ENCODE measurements around the gene COX10.
"Not testable (repeated sequence)": the region's sequence is repeated elsewhere in the genome, so short reads cannot be mapped to it uniquely, and the experiment has no call there.

The COX10 gene

GRCh38 chr17:14069251-14070021, at the start of gene COX10:
TSS of gene COX10 (plus strand) at chr17:14069504. CDS start at chr17:14069606, 102 bp downstream.
- peak within 1 kb of the TSS; percentile 94 for H3K27ac Mint-ChIP-seq
- DNase-seq (ENCODE audit: low spot score in 2 of 2) (peak; percentile 74 to 77), ATAC-seq (ENCODE audit: low read depth) (peak; percentile 98)
- H3K36me3 Mint-ChIP-seq: peaks cover 14% of the 10 kb centered on the region
- H3K27me3 Mint-ChIP-seq: no peaks in the 10 kb centered on the region
- H3K4me1 Mint-ChIP-seq: peaks cover 28% of the 10 kb centered on the region
- H3K9me3 Mint-ChIP-seq: peaks cover 2% of the 10 kb centered on the region
- peak within 1 kb of the TSS; percentile 96 for H3K4me3 Mint-ChIP-seq

GRCh38 chr17:14021651-14022294, 47.5 kb upstream of the COX10 start:
- H3K4me1 Mint-ChIP-seq; H3K36me3 Mint-ChIP-seq; H3K27ac Mint-ChIP-seq; DNase-seq (ENCODE audit: low spot score in 2 of 2); H3K27me3 Mint-ChIP-seq; ATAC-seq (ENCODE audit: low read depth); H3K4me3 Mint-ChIP-seq; H3K9me3 Mint-ChIP-seq: not testable (repeated sequence)

DNA sequence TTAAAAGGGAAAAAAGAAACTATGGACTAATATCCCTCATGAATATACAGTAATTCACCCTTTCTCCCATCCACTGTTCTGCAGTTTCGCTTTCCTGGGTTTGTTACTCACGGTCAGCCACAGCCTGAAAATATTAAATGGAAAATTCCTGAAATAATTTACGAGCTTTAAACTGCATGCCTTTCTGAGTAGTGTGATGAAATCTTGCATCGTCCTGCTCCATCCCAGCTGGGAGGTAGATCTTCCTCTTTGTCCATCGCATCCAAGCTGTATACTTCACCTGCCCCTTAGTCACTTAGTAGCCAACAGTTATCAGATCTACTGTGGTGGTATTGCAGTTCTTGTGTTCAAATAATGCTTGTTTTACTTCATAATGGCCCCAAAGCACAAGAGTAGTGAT, 39.5 kb upstream of the COX10 start:
- DNase-seq (ENCODE audit: low spot score in 2 of 2); H3K9me3 Mint-ChIP-seq; H3K27me3 Mint-ChIP-seq; H3K4me3 Mint-ChIP-seq; H3K27ac Mint-ChIP-seq; ATAC-seq (ENCODE audit: low read depth); H3K4me1 Mint-ChIP-seq: not testable (repeated sequence)
- H3K36me3 Mint-ChIP-seq: peaks cover 23% of the 10 kb centered on the region

- Mint-ChIP-seq H3K27me3 (no peaks in the 10 kb centered on the region), H3K4me3 (no peak overlapping the region), H3K9me3 (peaks cover 1% of the 10 kb centered on the region), H3K4me1 (no peaks in the 10 kb centered on the region), H3K27ac (no peak overlapping the region), H3K36me3 (peaks cover 35% of the 10 kb centered on the region)
- DNase-seq (ENCODE audit: low spot score in 2 of 2) (no peak), ATAC-seq (ENCODE audit: low read depth) (no peak)
These were observed 37.1 kb upstream of the COX10 start for GRCh38 chr17:14032234-14032633.

- ATAC-seq (ENCODE audit: low read depth) (no peak), DNase-seq (ENCODE audit: low spot score in 2 of 2) (no peak)
- no peaks in the 10 kb centered on the region for H3K27me3 Mint-ChIP-seq
- H3K27ac Mint-ChIP-seq: no peak overlapping the region
- no peaks in the 10 kb centered on the region for H3K4me1 Mint-ChIP-seq
- no peak overlapping the region for H3K4me3 Mint-ChIP-seq
- H3K36me3 Mint-ChIP-seq: peaks cover 35% of the 10 kb centered on the region
- H3K9me3 Mint-ChIP-seq: peaks cover 1% of the 10 kb centered on the region
These were observed 36.1 kb upstream of the COX10 start for GRCh38 chr17:14033166-14033565.

DNA sequence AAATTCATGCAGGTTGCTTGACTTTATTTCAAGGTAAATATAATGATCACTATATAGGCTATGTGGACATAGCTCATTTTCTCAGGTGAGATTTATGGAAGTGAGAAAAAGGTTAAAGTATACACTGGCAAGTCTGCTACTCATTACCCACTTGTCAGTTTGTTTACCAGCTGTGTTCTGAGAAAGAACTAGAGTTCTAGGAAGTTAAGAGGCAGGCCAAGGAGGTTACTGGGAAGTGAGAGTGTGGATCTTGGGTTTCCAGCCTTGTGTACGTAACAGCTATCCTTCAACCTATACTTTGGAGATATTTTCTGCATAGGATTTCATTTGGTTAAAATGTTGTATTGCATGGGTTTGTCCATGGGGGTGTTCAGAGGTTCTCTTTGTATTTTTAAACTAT, 31.9 kb upstream of the COX10 start:
- ATAC-seq (ENCODE audit: low read depth) (no peak), DNase-seq (ENCODE audit: low spot score in 2 of 2) (no peak)
- H3K4me1 Mint-ChIP-seq: peaks cover 6% of the 10 kb centered on the region
- no peaks in the 10 kb centered on the region for H3K27me3 Mint-ChIP-seq
- peaks cover 28% of the 10 kb centered on the region for H3K36me3 Mint-ChIP-seq
- no peak overlapping the region for H3K27ac Mint-ChIP-seq
- H3K9me3 Mint-ChIP-seq: peaks cover 1% of the 10 kb centered on the region
- H3K4me3 Mint-ChIP-seq: no peak overlapping the region

GRCh38 chr17:14038206-14038605, 31.1 kb upstream of the COX10 start:
- Mint-ChIP-seq H3K27me3 (no peaks in the 10 kb centered on the region), H3K27ac (no peak overlapping the region), H3K36me3 (peaks cover 26% of the 10 kb centered on the region), H3K4me3 (no peak overlapping the region), H3K4me1 (peaks cover 6% of the 10 kb centered on the region), H3K9me3 (peaks cover 1% of the 10 kb centered on the region)
- ATAC-seq (ENCODE audit: low read depth) (no peak), DNase-seq (ENCODE audit: low spot score in 2 of 2) (no peak)

DNA sequence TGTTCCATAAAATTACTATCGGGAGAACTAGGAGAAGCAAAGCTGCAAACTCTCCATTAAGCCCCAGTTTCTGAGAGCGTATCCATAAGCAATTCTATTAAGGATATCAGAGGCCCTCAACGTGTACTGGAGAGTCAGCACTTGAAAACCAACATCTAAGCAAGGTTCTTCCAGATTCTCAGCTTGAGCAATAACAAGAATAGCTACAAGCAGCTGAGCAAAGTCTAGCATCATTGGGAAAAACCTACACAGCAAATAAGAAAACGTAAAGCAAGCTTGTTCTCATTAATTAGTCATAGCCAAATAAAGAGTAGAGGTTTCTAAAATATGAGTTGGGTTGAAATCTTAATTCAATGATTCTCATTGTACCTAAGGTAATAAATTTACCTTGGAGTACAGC, 26.9 kb upstream of the COX10 start:
- H3K27ac Mint-ChIP-seq: no peak overlapping the region
- peaks cover 6% of the 10 kb centered on the region for H3K36me3 Mint-ChIP-seq
- ATAC-seq (ENCODE audit: low read depth) (no peak), DNase-seq (ENCODE audit: low spot score in 2 of 2) (no peak)
- no peaks in the 10 kb centered on the region for H3K27me3 Mint-ChIP-seq
- no peak overlapping the region for H3K4me3 Mint-ChIP-seq
- no peaks in the 10 kb centered on the region for H3K9me3 Mint-ChIP-seq
- peaks cover 6% of the 10 kb centered on the region for H3K4me1 Mint-ChIP-seq

DNA sequence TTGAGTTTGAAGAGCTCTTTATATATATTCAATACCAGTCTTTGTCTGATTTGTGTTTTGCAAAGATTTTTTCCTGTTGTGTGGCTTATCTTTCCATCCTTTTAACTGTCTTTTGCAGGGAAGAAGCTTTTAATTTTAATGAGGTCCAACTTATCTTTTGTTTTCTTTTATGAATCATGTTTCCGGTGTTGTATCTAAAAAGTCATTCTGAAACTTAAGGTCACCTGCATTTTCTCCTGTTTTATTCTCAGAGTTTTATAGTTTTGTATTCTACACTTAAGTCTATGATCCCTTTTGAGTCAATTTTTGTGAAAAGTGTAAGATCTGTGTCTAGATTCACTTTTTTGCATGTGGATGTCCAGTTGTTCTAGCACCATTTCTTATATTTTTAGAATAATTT, 24.6 kb upstream of the COX10 start:
- ATAC-seq (ENCODE audit: low read depth) (no peak), DNase-seq (ENCODE audit: low spot score in 2 of 2) (no peak)
- H3K4me1 Mint-ChIP-seq: no peaks in the 10 kb centered on the region
- H3K36me3 Mint-ChIP-seq: no peaks in the 10 kb centered on the region
- H3K9me3 Mint-ChIP-seq: no peaks in the 10 kb centered on the region
- H3K4me3 Mint-ChIP-seq: no peak overlapping the region
- peak overlapping the region; percentile 38 for H3K27ac Mint-ChIP-seq
- no peaks in the 10 kb centered on the region for H3K27me3 Mint-ChIP-seq

DNA sequence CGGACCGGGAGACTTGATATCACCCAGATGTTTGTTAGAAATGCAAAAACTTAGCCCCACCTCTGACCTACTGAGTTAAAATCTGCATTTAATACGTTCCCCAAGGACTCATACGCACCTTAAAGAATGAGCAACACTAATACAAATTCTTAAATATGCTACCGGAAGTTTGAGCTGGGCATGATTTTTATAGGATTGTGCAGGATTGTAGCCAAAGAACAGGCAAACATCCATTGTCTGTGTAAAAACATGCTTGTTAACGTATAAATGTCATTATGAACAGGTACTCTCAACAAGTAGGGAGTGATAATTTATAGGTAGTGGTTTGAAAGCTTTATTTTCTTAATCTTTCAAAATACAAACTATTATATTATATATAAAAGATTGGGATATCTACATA, 22.3 kb upstream of the COX10 start:
- H3K4me1 Mint-ChIP-seq: no peaks in the 10 kb centered on the region
- peaks cover 5% of the 10 kb centered on the region for H3K36me3 Mint-ChIP-seq
- no peak overlapping the region for H3K4me3 Mint-ChIP-seq
- no peaks in the 10 kb centered on the region for H3K9me3 Mint-ChIP-seq
- no peak overlapping the region for H3K27ac Mint-ChIP-seq
- ATAC-seq (ENCODE audit: low read depth) (no peak), DNase-seq (ENCODE audit: low spot score in 2 of 2) (no peak)
- no peaks in the 10 kb centered on the region for H3K27me3 Mint-ChIP-seq

- ATAC-seq (ENCODE audit: low read depth) (no peak), DNase-seq (ENCODE audit: low spot score in 2 of 2) (no peak)
- Mint-ChIP-seq H3K27ac (no peak overlapping the region), H3K4me1 (no peaks in the 10 kb centered on the region), H3K27me3 (no peaks in the 10 kb centered on the region), H3K36me3 (peaks cover 5% of the 10 kb centered on the region), H3K4me3 (no peak overlapping the region), H3K9me3 (no peaks in the 10 kb centered on the region)
These were observed 21.7 kb upstream of the COX10 start for GRCh38 chr17:14047591-14047990.

- Mint-ChIP-seq H3K27ac (no peak overlapping the region), H3K27me3 (no peaks in the 10 kb centered on the region), H3K4me3 (no peak overlapping the region), H3K36me3 (peaks cover 5% of the 10 kb centered on the region), H3K9me3 (no peaks in the 10 kb centered on the region), H3K4me1 (no peaks in the 10 kb centered on the region)
- ATAC-seq (ENCODE audit: low read depth) (no peak), DNase-seq (ENCODE audit: low spot score in 2 of 2) (no peak)
These were observed 21.1 kb upstream of the COX10 start for GRCh38 chr17:14048169-14048568.

GRCh38 chr17:14050616-14051015, 18.7 kb upstream of the COX10 start:
- ATAC-seq (ENCODE audit: low read depth) (no peak), DNase-seq (ENCODE audit: low spot score in 2 of 2) (no peak)
- no peak overlapping the region for H3K4me3 Mint-ChIP-seq
- H3K27me3 Mint-ChIP-seq: no peaks in the 10 kb centered on the region
- no peaks in the 10 kb centered on the region for H3K9me3 Mint-ChIP-seq
- no peak overlapping the region for H3K27ac Mint-ChIP-seq
- H3K4me1 Mint-ChIP-seq: peaks cover 1% of the 10 kb centered on the region
- H3K36me3 Mint-ChIP-seq: peaks cover 8% of the 10 kb centered on the region

DNA sequence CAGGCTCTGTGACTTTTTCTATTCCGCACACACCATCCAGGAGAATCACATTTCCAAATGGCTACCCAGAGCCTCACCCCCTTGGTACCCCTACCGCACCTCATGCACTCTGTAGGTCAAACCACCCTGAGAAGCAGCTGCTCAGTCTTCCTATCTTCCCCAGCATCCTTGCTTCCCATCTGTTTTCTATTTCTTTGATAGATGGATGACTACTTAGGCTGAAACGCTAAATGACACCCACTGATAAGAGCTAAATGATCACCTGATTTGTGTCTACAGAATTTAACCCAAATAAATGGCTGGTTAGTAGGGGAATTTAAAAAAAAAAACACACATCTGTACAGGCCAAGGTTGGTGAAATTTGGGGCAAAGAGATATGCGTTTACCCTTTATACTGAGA, 17.6 kb upstream of the COX10 start:
- Mint-ChIP-seq H3K4me1 (peaks cover 3% of the 10 kb centered on the region), H3K27ac (no peak overlapping the region), H3K36me3 (peaks cover 14% of the 10 kb centered on the region), H3K27me3 (no peaks in the 10 kb centered on the region), H3K9me3 (peaks cover 3% of the 10 kb centered on the region), H3K4me3 (no peak overlapping the region)
- DNase-seq (ENCODE audit: low spot score in 2 of 2): no peak
- ATAC-seq (ENCODE audit: low read depth): no peak
